Endometrial microvascular endothelial cells (primary cell): Measurements from ENCODE around the gene TAOK1. TPM values are rescaled to one million over a fixed set of nuclear protein-coding genes. Genes with fewer than 3 reads are reported as not detected.

Experiments
- total RNA-seq: library from RNA; depleted of rRNA; stranded (reverse); fragments of >200 nt; gene quantifications from one replicate; pipeline ENCODE4 v1.2.3, GENCODE V29; 2015; ENCODE audit errors: inconsistent ontology term

The TAOK1 gene
- total RNA-seq, 1 donor from 2014 or later: 33.7 TPM

Other genes with a start within 250 kb of the TAOK1 start
- 8.3 TPM for gene MYO18A, start 210.0 kb upstream of the TAOK1 start, total RNA-seq
- not detected for gene CRYBA1, start 143.5 kb upstream of the TAOK1 start, total RNA-seq
- 20.8 TPM for gene NUFIP2, start 96.2 kb upstream of the TAOK1 start, total RNA-seq
- gene ABHD15, start 176.7 kb downstream of the TAOK1 start, total RNA-seq: 7.7 TPM
- 23.3 TPM for gene TP53I13, start 178.3 kb downstream of the TAOK1 start, total RNA-seq
- 52.9 TPM for gene GIT1, start 199.3 kb downstream of the TAOK1 start, total RNA-seq
- gene ANKRD13B, start 202.8 kb downstream of the TAOK1 start, total RNA-seq: 6.7 TPM
- gene CORO6, start 232.5 kb downstream of the TAOK1 start, total RNA-seq: 1.3 TPM